K562 (cell line): ENCODE data around the gene SLC9A2. TPM values are rescaled to one million over a fixed set of nuclear protein-coding genes. Genes with fewer than 3 reads are reported as not detected.
A peak's percentile ranks its signal among the peaks of the same experiment; 100 is the strongest.

Source experiments
- ATAC-seq: fragments of 200-7000 bp; cut with Tn5 transposase; 3 replicates; pipeline ENCODE4 v1.9.1; 2020; ENCODE audit warnings: moderate library complexity
- BruUV-seq: library from RNA; stranded (reverse); fragments of 400-500 nt; replicated peaks from 2 replicates; lab custom pipeline; 2021; lab: Mats Ljungman, UMichigan
- CTCF ChIA-PET: fragments of 300-600 bp; formaldehyde crosslinking; extraction: SDS; loops from one replicate; lab custom pipeline; 2021; ENCODE audit warnings: low intra/inter-chr PET ratio; lab: Yijun Ruan, JAX
- POLR2A ChIA-PET: fragments of 300-600, 350-650 bp; sonication (Branson Sonifier 250); formaldehyde crosslinking; extraction: SDS; loops from one replicate; lab custom pipeline; 2021; ENCODE audit warnings: antibody characterized with exemption, inconsistent platforms; lab: Yijun Ruan, JAX
- DNase-seq, 4 experiments: peaks; one replicate each; pipeline versions ENCODE4 v3.0.0 to v3.0.0-alpha.2; 2011 to 2018; ENCODE audit warnings: low spot score in 3 of 4, mixed read lengths in 3 of 4; ENCODE audit errors: extremely low read depth in 1 of 4
- FAIRE-seq: peaks from 2 replicates; lab custom pipeline; 2011; peaks lifted over from hg19 to GRCh38; lab: Jason Lieb, UNC
- H2AFZ ChIP-seq: 2 replicates; pipeline ENCODE4 v1.6.0; 2011; ENCODE audit warnings: low read depth, low read length, control low read depth, inconsistent platforms
- H3K27ac ChIP-seq: fragments of 200-600 bp; 3 replicates; pipeline ENCODE4 v1.8.0; 2011; ENCODE audit warnings: low read depth, mild to moderate bottlenecking, control low read depth, inconsistent platforms, low read length, moderate library complexity, mixed read lengths; ENCODE audit errors: extremely low read depth
- H3K27me3 ChIP-seq, 2 experiments: fragments of 300-600 bp in 1 of 2; 2 replicates in 1 of 2; 3 replicates in 1 of 2; pipeline versions ENCODE4 v1.6.0 to v1.8.0; 2011; ENCODE audit warnings: inconsistent platforms in 2 of 2, low read length in 2 of 2, mild to moderate bottlenecking in 1 of 2, mixed read lengths in 1 of 2, moderate library complexity in 1 of 2; ENCODE audit not compliant: control insufficient read depth in 2 of 2, insufficient read depth in 2 of 2
- H3K36me3 ChIP-seq: fragments of 300-600 bp; 3 replicates; pipeline ENCODE4 v1.8.0; 2011; ENCODE audit warnings: mild to moderate bottlenecking, low read length, inconsistent platforms; ENCODE audit not compliant: control insufficient read depth, insufficient read depth
- H3K4me1 ChIP-seq, 2 experiments: fragments of 200-600 bp in 1 of 2; replicated peaks in 1 of 2; 2 replicates in 1 of 2; 3 replicates in 1 of 2; pipeline versions ENCODE4 v1.5.1 to v1.8.0; 2011; ENCODE audit warnings: inconsistent platforms in 2 of 2, low read length in 2 of 2, mild to moderate bottlenecking in 1 of 2, mixed read lengths in 1 of 2, moderate library complexity in 1 of 2; ENCODE audit not compliant: control insufficient read depth in 2 of 2, insufficient read depth in 2 of 2
- H3K4me2 ChIP-seq: 2 replicates; pipeline ENCODE4 v1.6.1; 2011; ENCODE audit warnings: low read length, control low read depth, inconsistent platforms, mixed read lengths; ENCODE audit not compliant: insufficient read depth
- H3K4me3 ChIP-seq: fragments of 200-600 bp; sonication (generic), shearing (Covaris generic); 2 replicates; pipeline ENCODE4 v1.5.1; 2016; ENCODE audit warnings: control low read depth, inconsistent platforms
- H3K79me2 ChIP-seq: fragments of 200-600 bp; 3 replicates; pipeline ENCODE4 v1.8.0; 2011; ENCODE audit warnings: low read length, inconsistent platforms; ENCODE audit not compliant: control insufficient read depth, insufficient read depth
- H3K9ac ChIP-seq, 2 experiments: 2 replicates each; pipeline versions ENCODE4 v1.6.0 to v1.6.1; 2011; ENCODE audit warnings: low read depth in 2 of 2, low read length in 2 of 2, control low read depth in 1 of 2, inconsistent platforms in 1 of 2, mild to moderate bottlenecking in 1 of 2, mixed read lengths in 1 of 2; ENCODE audit not compliant: insufficient read depth in 1 of 2
- H3K9me1 ChIP-seq: one replicate; pipeline ENCODE4 v1.6.0; 2011; ENCODE audit warnings: inconsistent platforms, mild to moderate bottlenecking, low read length, moderate library complexity; ENCODE audit not compliant: control insufficient read depth, insufficient read depth
- H3K9me3 ChIP-seq: replicated peaks from 2 replicates; pipeline ENCODE4 v1.5.1; 2011; ENCODE audit warnings: low read depth, low read length, inconsistent platforms; ENCODE audit not compliant: control insufficient read depth, insufficient read depth
- H4K20me1 ChIP-seq: replicated peaks from 2 replicates; pipeline ENCODE4 v1.6.1; 2011; ENCODE audit warnings: low read length, inconsistent platforms, mixed read lengths; ENCODE audit not compliant: control insufficient read depth, insufficient read depth
- CUX1 ChIP-seq: fragments of 200-800 bp; sonication (Bioruptor generic); IDR thresholded peaks from 2 replicates; pipeline ENCODE4 v1.6.1; 2016; ENCODE audit warnings: missing genetic modification characterization, missing compliant biosample characterization
- EP300 ChIP-seq: IDR thresholded peaks from 2 replicates; pipeline ENCODE4 v1.6.1; 2012; ENCODE audit warnings: low read length, improper control_type of control experiment
- MEIS2 ChIP-seq: fragments of 450-650 bp; IDR thresholded peaks from 2 replicates; pipeline ENCODE4 v1.6.1; 2014; ENCODE audit warnings: mild to moderate bottlenecking; ENCODE audit not compliant: partially characterized antibody
- THRAP3 ChIP-seq: fragments of 450-650 bp; IDR thresholded peaks from 2 replicates; pipeline ENCODE4 v1.6.1; 2016; ENCODE audit warnings: mild to moderate bottlenecking, inconsistent platforms, borderline replicate concordance
- TRIM24 ChIP-seq, 2 experiments: fragments of 450-650 bp; IDR thresholded peaks; 2 replicates each; pipeline ENCODE4 v1.6.1; 2016
- ZBTB2 ChIP-seq: fragments of 450-650 bp; IDR thresholded peaks from 2 replicates; pipeline ENCODE4 v1.6.1; 2016; ENCODE audit warnings: antibody characterized with exemption
- ZNF324 ChIP-seq: fragments of 250-450 bp; sonication (Bioruptor Pico); IDR thresholded peaks from 2 replicates; pipeline ENCODE4 v1.4.0; 2020; ENCODE audit warnings: mild to moderate bottlenecking
- WGBS: fragments of 100-300 bp; shearing (Covaris generic); methylation state at CpG from one replicate; pipeline ENCODE4 v1.1.6; 2016; ENCODE audit warnings: low coverage, mixed read lengths; ENCODE audit not compliant: insufficient coverage; ENCODE audit errors: missing lambda C conversion rate; 5-methylcytosine and 5-hydroxymethylcytosine counted together
- in situ Hi-C: fragments of 300-500 bp; cut with MboI; formaldehyde crosslinking; loops from 4 replicates; pipeline ENCODE4 v1.15.0; 2018; ENCODE audit warnings: inconsistent platforms, mixed read lengths
- intact Hi-C: fragments of 100-400 bp; cut with micrococcal nuclease; formaldehyde crosslinking; loops from 2 replicates; pipeline ENCODE4 v1.14.2; 2022
- polyA plus RNA-seq, 8 experiments: library from polyadenylated mRNA; depleted of rRNA in 4 of 8; stranded (reverse) in 5 of 8; unstranded in 3 of 8; fragments of >200 nt; fragmentation: Nextera tagmentation in 2 of 8; fragmentation: Illumina TruSeq in 1 of 8; extraction: Ambion mirVana in 2 of 8; extraction: Trizol in 1 of 8; gene quantifications; 2 replicates each; pipeline versions ENCODE4 v1.2.1 to v1.2.3, GENCODE V29; 2011 to 2014; ENCODE audit warnings: inconsistent platforms in 1 of 8, missing spikeins in 1 of 8
- total RNA-seq, 7 experiments: library from RNA; depleted of rRNA in 6 of 7; stranded (reverse); fragments of >200 nt in 6 of 7; fragmentation: Illumina TruSeq in 2 of 7; extraction: Trizol in 2 of 7; gene quantifications; 2 replicates each; pipeline versions ENCODE4 v1.2.1 to v1.2.3, GENCODE V29; 2011 to 2021; ENCODE audit warnings: low replicate concordance in 1 of 7

SLC9A2 gene
- total and polyA plus RNA-seq, 9 of the 15 experiments (the other 6 are each of a cell fraction or from before 2014, with no cell fraction given) = 0.45 to 3.3 (median 1.6) TPM

DNA sequence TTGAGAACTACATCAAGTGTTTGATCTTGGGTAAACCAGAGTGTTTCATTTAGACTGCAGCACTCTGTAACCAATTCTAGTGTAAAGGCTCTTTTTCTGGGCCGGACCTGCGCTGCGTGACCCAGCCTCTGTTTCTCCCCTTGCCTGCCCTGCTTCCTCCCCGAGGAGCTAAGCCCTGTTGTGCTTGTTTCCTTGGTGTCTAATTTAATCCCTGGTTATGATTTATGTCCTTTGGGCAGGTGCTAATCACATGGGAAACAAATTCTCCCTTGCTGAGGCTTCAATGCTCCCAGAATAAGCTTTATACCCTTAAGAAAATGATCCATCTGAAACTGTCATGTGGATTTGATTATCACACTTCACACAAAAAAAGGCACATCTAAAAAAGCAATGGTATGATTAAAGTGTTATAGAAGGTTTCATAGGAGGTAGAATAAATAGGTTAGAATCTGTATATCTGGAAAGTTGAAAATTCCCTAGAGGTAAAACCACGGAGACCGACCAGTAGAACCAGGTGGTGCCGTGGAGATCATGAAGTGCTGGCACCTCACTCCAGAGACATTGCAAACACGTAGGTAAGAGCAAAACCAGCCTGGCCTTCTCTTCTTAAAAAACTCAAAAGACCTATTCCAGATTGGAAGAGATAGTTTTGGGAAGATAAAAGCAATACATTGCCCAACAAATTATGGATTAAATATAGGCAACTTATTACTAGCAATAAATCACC lies 31.0 kb upstream of the SLC9A2 start:
- no peaks in the 10 kb centered on the region for H3K9me3 ChIP-seq
- 0% methylated on average over 8 of the region's 8 CpGs for WGBS
- in situ Hi-C loops (no loop called here), intact Hi-C loops (no loop called here)
- H4K20me1 ChIP-seq = no peaks in the 10 kb centered on the region
- H2AFZ ChIP-seq = no peak overlapping the region
- no peak overlapping the region for H3K27ac ChIP-seq
- H3K4me1 ChIP-seq = no peaks in the 10 kb centered on the region
- no peak overlapping the region for H3K9ac ChIP-seq
- no peaks in the 10 kb centered on the region for H3K79me2 ChIP-seq
- CTCF ChIA-PET = no interaction called here
- H3K27me3 ChIP-seq = peaks cover 4% of the 10 kb centered on the region in 2 experiments; a peak in 2 of 5 replicates
- ATAC-seq = no peak
- no peaks in the 10 kb centered on the region for H3K9me1 ChIP-seq
- no peak overlapping the region for H3K4me2 ChIP-seq
- no peak overlapping the region for H3K4me3 ChIP-seq
- TF ChIP-seq ZBTB2 = no peak
- TF ChIP-seq MEIS2 = peak; percentile 15
- BruUV-seq = no TSS peak
- POLR2A ChIA-PET = no interaction called here
- DNase-seq = no peak
- no peaks in the 10 kb centered on the region for H3K36me3 ChIP-seq
- no peak for FAIRE-seq

- BruUV-seq = no TSS peak
- CTCF ChIA-PET = no interaction called here
- Histone ChIP-seq H3K4me1 (no peaks in the 10 kb centered on the region), H2AFZ (no peak overlapping the region), H3K36me3 (no peaks in the 10 kb centered on the region), H3K4me3 (no peak overlapping the region), H3K9ac (no peak overlapping the region), H4K20me1 (no peaks in the 10 kb centered on the region), H3K9me1 (no peaks in the 10 kb centered on the region), H3K27ac (no peak overlapping the region), H3K27me3 (peaks cover 4% of the 10 kb centered on the region in 2 experiments; a peak in 1 of 5 replicates), H3K4me2 (no peak overlapping the region), H3K9me3 (no peaks in the 10 kb centered on the region), H3K79me2 (no peaks in the 10 kb centered on the region)
- 1% methylated on average over 4 of the region's 4 CpGs for WGBS
- POLR2A ChIA-PET = no interaction called here
- DNase-seq (no peak), ATAC-seq (no peak), FAIRE-seq (no peak)
- in situ Hi-C loops (no loop called here), intact Hi-C loops (no loop called here)
- TF ChIP-seq THRAP3 (no peak), CUX1 (CRISPR knock-in tag) (no peak), EP300 (no peak), ZNF324 (CRISPR knock-in tag) (no peak), TRIM24 (IDR thresholded peaks at IDR 0.05) (no peak)
Observed at GRCh38 chr2:102589444-102589843, 29.9 kb upstream of the SLC9A2 start.
